H1 (cell line): ENCODE results near the gene DYNC2H1. TPM values are rescaled to one million over a fixed set of nuclear protein-coding genes. Genes with fewer than 3 reads are reported as not detected.

Source experiments
- CTCF ChIA-PET: fragments of 300-600 bp; sonication (Branson Sonifier 250); formaldehyde crosslinking; loops from one replicate; lab custom pipeline; 2021; ENCODE audit not compliant: partially characterized antibody; lab: Charles Lee
- POLR2A ChIA-PET: fragments of 300-600 bp; sonication (Branson Sonifier 250); formaldehyde crosslinking; loops from one replicate; lab custom pipeline; 2021; ENCODE audit warnings: inconsistent platforms; ENCODE audit not compliant: partially characterized antibody; lab: Charles Lee
- DNase-seq, 2 experiments: peaks; one replicate each; pipeline versions ENCODE4 v3.0.0 to v3.0.0-alpha.2; 2010 to 2022; ENCODE audit warnings: low spot score in 2 of 2, low read depth in 1 of 2, mixed read lengths in 1 of 2
- FAIRE-seq: peaks from 2 replicates; lab custom pipeline; 2011; peaks lifted over from hg19 to GRCh38; lab: Jason Lieb, UNC
- H2AFZ ChIP-seq: 2 replicates; pipeline ENCODE4 v1.8.1; 2012; ENCODE audit warnings: low read length, inconsistent platforms
- H2AK5ac ChIP-seq: 2 replicates; pipeline ENCODE4 v1.6.1; 2013; ENCODE audit warnings: low read depth, low read length
- H2BK120ac ChIP-seq: replicated peaks from 2 replicates; pipeline ENCODE3; 2013; ENCODE audit warnings: low read depth, low read length, inconsistent platforms
- H2BK12ac ChIP-seq: 2 replicates; pipeline ENCODE4 v1.6.1; 2013; ENCODE audit warnings: low read depth, low read length
- H2BK15ac ChIP-seq: 2 replicates; pipeline ENCODE4 v1.6.1; 2013; ENCODE audit warnings: low read length
- H2BK20ac ChIP-seq: 2 replicates; pipeline ENCODE4 v1.6.1; 2013; ENCODE audit warnings: low read length
- H2BK5ac ChIP-seq: 2 replicates; pipeline ENCODE4 v1.6.1; 2013; ENCODE audit warnings: low read depth, low read length
- H3K14ac ChIP-seq: 2 replicates; pipeline ENCODE4 v1.6.1; 2013; ENCODE audit warnings: inconsistent platforms; ENCODE audit not compliant: insufficient read length
- H3K18ac ChIP-seq: 2 replicates; pipeline ENCODE4 v1.6.1; 2013; ENCODE audit warnings: low read length; ENCODE audit errors: extremely low read depth
- H3K23ac ChIP-seq: 2 replicates; pipeline ENCODE4 v1.6.1; 2013; ENCODE audit warnings: inconsistent platforms; ENCODE audit not compliant: insufficient read length
- H3K23me2 ChIP-seq: 2 replicates; pipeline ENCODE4 v1.6.1; 2013; ENCODE audit warnings: low read depth, low read length
- H3K27ac ChIP-seq: 2 replicates; pipeline ENCODE4 v1.6.1; 2011; ENCODE audit warnings: low read depth, low read length, inconsistent platforms
- H3K27me3 ChIP-seq, 4 experiments: replicated peaks in 1 of 4; 1 replicate in 1 of 4; 2 replicates in 3 of 4; pipeline versions ENCODE4 v1.6.1 to v1.8.1; 2011 to 2013; ENCODE audit warnings: low read length in 3 of 4, mild to moderate bottlenecking in 3 of 4, inconsistent platforms in 2 of 4, mixed read lengths in 2 of 4, moderate library complexity in 1 of 4; ENCODE audit not compliant: control insufficient read depth in 3 of 4, insufficient read depth in 3 of 4; ENCODE audit errors: extremely low read depth in 1 of 4
- H3K36me3 ChIP-seq, 4 experiments: 2 replicates each; pipeline versions ENCODE4 v1.6.1 to v1.8.1; 2011 to 2013; ENCODE audit warnings: mild to moderate bottlenecking in 4 of 4, low read length in 3 of 4, moderate library complexity in 2 of 4, control low read depth in 1 of 4, inconsistent platforms in 1 of 4; ENCODE audit not compliant: insufficient read depth in 4 of 4, control insufficient read depth in 2 of 4
- H3K4ac ChIP-seq: replicated peaks from 2 replicates; pipeline ENCODE3; 2013; ENCODE audit warnings: low read length, low read depth, mixed read lengths, inconsistent platforms; ENCODE audit not compliant: insufficient read length
- H3K4me1 ChIP-seq, 4 experiments: replicated peaks in 1 of 4; 1 replicate in 1 of 4; 2 replicates in 3 of 4; pipeline versions ENCODE4 v1.6.1 to v1.8.1; 2011 to 2013; ENCODE audit warnings: low read length in 3 of 4, inconsistent platforms in 2 of 4, mixed read lengths in 1 of 4; ENCODE audit not compliant: insufficient read depth in 4 of 4, control insufficient read depth in 3 of 4
- H3K4me2 ChIP-seq, 2 experiments: 2 replicates each; pipeline versions ENCODE4 v1.6.1 to v1.8.1; 2011 to 2013; ENCODE audit warnings: low read depth in 2 of 2, low read length in 2 of 2, control low read depth in 1 of 2, inconsistent platforms in 1 of 2, mild to moderate bottlenecking in 1 of 2; ENCODE audit not compliant: insufficient read depth in 1 of 2
- H3K4me3 ChIP-seq, 4 experiments: fragments of 200-600, 300-600 bp in 1 of 4; sonication (generic), shearing (Covaris generic), sonication (Bioruptor Twin) in 1 of 4; 2 replicates each; pipeline versions ENCODE4 v1.5.1 to v1.8.1; 2011 to 2016; ENCODE audit warnings: low read length in 4 of 4, low read depth in 3 of 4, control low read depth in 2 of 4, inconsistent platforms in 2 of 4, mild to moderate bottlenecking in 2 of 4, mixed read lengths in 1 of 4, moderate library complexity in 1 of 4; ENCODE audit not compliant: insufficient read depth in 2 of 4; ENCODE audit errors: extremely low read depth in 1 of 4
- H3K56ac ChIP-seq: replicated peaks from 2 replicates; pipeline ENCODE3; 2013; ENCODE audit warnings: low read depth, mild to moderate bottlenecking, mixed read lengths, low read length, inconsistent platforms; ENCODE audit not compliant: insufficient read length
- H3K79me1 ChIP-seq: 2 replicates; pipeline ENCODE4 v1.6.1; 2013; ENCODE audit warnings: low read depth, low read length, control low read depth
- H3K79me2 ChIP-seq, 2 experiments: 2 replicates each; pipeline versions ENCODE4 v1.6.1 to v1.8.1; 2012 to 2013; ENCODE audit warnings: low read length in 2 of 2, mild to moderate bottlenecking in 2 of 2, inconsistent platforms in 1 of 2; ENCODE audit not compliant: insufficient read depth in 2 of 2, control insufficient read depth in 1 of 2
- H3K9ac ChIP-seq, 4 experiments: replicated peaks in 1 of 4; 1 replicate in 1 of 4; 2 replicates in 3 of 4; pipeline versions ENCODE4 v1.6.1 to v1.8.1; 2011 to 2013; ENCODE audit warnings: low read depth in 3 of 4, low read length in 3 of 4, control low read depth in 2 of 4, mild to moderate bottlenecking in 2 of 4, moderate library complexity in 2 of 4, inconsistent platforms in 1 of 4; ENCODE audit errors: extremely low read depth in 1 of 4
- H3K9me3 ChIP-seq, 2 experiments: 2 replicates each; pipeline versions ENCODE4 v1.6.1 to v1.8.1; 2012 to 2013; ENCODE audit warnings: mild to moderate bottlenecking in 2 of 2, moderate library complexity in 2 of 2, control low read depth in 1 of 2, inconsistent platforms in 1 of 2, low read depth in 1 of 2, low read length in 1 of 2, mixed read lengths in 1 of 2; ENCODE audit not compliant: insufficient read depth in 2 of 2
- H4K20me1 ChIP-seq, 2 experiments: replicated peaks in 1 of 2; 2 replicates each; pipeline versions ENCODE3 to v1.8.1; 2011 to 2013; ENCODE audit warnings: inconsistent platforms in 2 of 2, low read length in 2 of 2, mild to moderate bottlenecking in 1 of 2; ENCODE audit not compliant: insufficient read depth in 2 of 2, control insufficient read depth in 1 of 2
- H4K5ac ChIP-seq: 2 replicates; pipeline ENCODE4 v1.6.1; 2013; ENCODE audit warnings: low read length, low read depth, mixed read lengths, inconsistent platforms; ENCODE audit not compliant: insufficient read length
- H4K8ac ChIP-seq: 2 replicates; pipeline ENCODE4 v1.8.0; 2013; ENCODE audit warnings: mild to moderate bottlenecking, moderate library complexity, low read length, inconsistent platforms; ENCODE audit not compliant: insufficient read depth; ENCODE audit errors: extremely low read depth
- H4K91ac ChIP-seq: replicated peaks from 2 replicates; pipeline ENCODE3; 2013; ENCODE audit warnings: low read length, mixed read lengths, inconsistent platforms; ENCODE audit not compliant: insufficient read length
- GABPA ChIP-seq: IDR thresholded peaks from 2 replicates; pipeline ENCODE4 v1.6.1; 2011; ENCODE audit warnings: mild to moderate bottlenecking, low read length, moderate library complexity, borderline replicate concordance; ENCODE audit not compliant: insufficient read depth
- MAFK ChIP-seq: IDR thresholded peaks from 2 replicates; pipeline ENCODE4 v1.6.1; 2012; ENCODE audit warnings: low read depth, mild to moderate bottlenecking, improper control_type of control experiment, low read length
- RFX5 ChIP-seq: IDR thresholded peaks from 2 replicates; pipeline ENCODE4 v1.6.1; 2011; ENCODE audit warnings: low read depth, low read length, improper control_type of control experiment, borderline replicate concordance
- RXRA ChIP-seq: IDR thresholded peaks from 2 replicates; pipeline ENCODE4 v1.6.1; 2011; ENCODE audit warnings: low read depth, mild to moderate bottlenecking, low read length, moderate library complexity; ENCODE audit not compliant: insufficient read depth
- WGBS, 2 experiments: shearing (Covaris generic) in 1 of 2; methylation state at CpG; one replicate each; pipeline versions ENCODE4 v1.1.6 to v1.1.7; 2013 to 2015; ENCODE audit warnings: low lambda C conversion rate in 2 of 2, mixed read lengths in 2 of 2, inconsistent platforms in 1 of 2, low coverage in 1 of 2, missing lambda C conversion rate in 1 of 2; ENCODE audit not compliant: insufficient replicate concordance in 2 of 2, insufficient coverage in 1 of 2, insufficient read length in 1 of 2; ENCODE audit errors: extremely low coverage in 1 of 2, missing lambda C conversion rate in 1 of 2; 5-methylcytosine and 5-hydroxymethylcytosine counted together
- polyA plus RNA-seq, 7 experiments: library from polyadenylated mRNA; depleted of rRNA in 3 of 7; stranded (reverse) in 5 of 7; unstranded in 2 of 7; fragments of >200 nt in 5 of 7; fragments of 200-250 nt in 2 of 7; gene quantifications; 1 replicate in 5 of 7; 2 replicates in 1 of 7; 4 replicates in 1 of 7; pipeline versions ENCODE4 v1.2.1 to v1.2.3, GENCODE V29; 2011 to 2013; ENCODE audit warnings: missing spikeins in 2 of 7, mixed read lengths in 2 of 7
- total RNA-seq: library from RNA; stranded (reverse); fragmentation: NEBNext Ultra II Directional; extraction: Animal tissue kit (Norgen Biotek cat#: 25700); gene quantifications from 2 replicates; pipeline ENCODE4 v1.2.1, GENCODE V29; 2021

Gene DYNC2H1
- total and polyA plus RNA-seq, 2 of the 8 experiments (the other 6 are each of a cell fraction or from before 2014, with no cell fraction given), result 6.2 to 12.0 TPM

DNA sequence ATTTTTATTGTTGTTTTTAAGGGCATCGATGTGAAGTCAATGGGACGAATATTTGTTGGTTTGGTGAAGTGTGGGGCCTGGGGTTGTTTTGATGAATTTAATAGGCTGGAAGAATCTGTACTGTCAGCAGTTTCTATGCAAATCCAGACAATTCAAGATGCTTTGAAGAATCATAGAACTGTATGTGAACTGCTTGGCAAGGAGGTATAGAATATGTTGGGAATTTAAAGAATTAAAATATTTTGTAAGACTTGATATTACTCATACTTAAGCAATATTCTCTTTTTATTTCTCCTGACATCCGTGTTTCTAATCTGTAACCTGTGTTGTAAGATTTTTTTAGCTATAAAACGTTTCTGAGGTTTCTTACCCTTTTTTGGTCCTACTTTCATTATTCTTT lies 61.6 kb downstream of the DYNC2H1 start:
- H3K18ac ChIP-seq, result no peak overlapping the region
- no peak overlapping the region for H4K91ac ChIP-seq
- H3K56ac ChIP-seq, result no peak overlapping the region
- no peak overlapping the region for H2AK5ac ChIP-seq
- no peak overlapping the region for H3K27ac ChIP-seq
- H3K23me2 ChIP-seq, result no peaks in the 10 kb centered on the region
- H3K23ac ChIP-seq, result no peak overlapping the region
- H2BK15ac ChIP-seq, result no peak overlapping the region
- FAIRE-seq, result no peak
- no peak for DNase-seq
- H3K4me1 ChIP-seq, result no peaks in the 10 kb centered on the region
- H2AFZ ChIP-seq, result no peak overlapping the region
- H3K14ac ChIP-seq, result no peak overlapping the region
- ChIA-PET CTCF (no interaction called here), POLR2A (no interaction called here)
- no peak overlapping the region for H4K8ac ChIP-seq
- TF ChIP-seq MAFK (peak; percentile 54; the same call in 1 of the 2 replicates), GABPA (no peak), RFX5 (peak; percentile 34; the same call in 1 of the 2 replicates), RXRA (no peak)
- no peak overlapping the region for H3K9ac ChIP-seq
- H2BK12ac ChIP-seq, result no peak overlapping the region
- H3K4ac ChIP-seq, result no peak overlapping the region
- no peaks in the 10 kb centered on the region for H3K79me2 ChIP-seq
- no peak overlapping the region for H2BK5ac ChIP-seq
- no peak overlapping the region for H4K5ac ChIP-seq
- no peak overlapping the region for H3K4me2 ChIP-seq
- 96 to 100% methylated on average over 2 to 4 of the region's 4 CpGs for WGBS, 2 experiments
- H3K27me3 ChIP-seq, result no peaks in the 10 kb centered on the region
- no peaks in the 10 kb centered on the region for H4K20me1 ChIP-seq
- no peak overlapping the region for H2BK20ac ChIP-seq
- peaks cover 0 to 4% (median 1%) of the 10 kb centered on the region in 4 experiments; a peak in 2 of 8 replicates for H3K36me3 ChIP-seq
- H3K9me3 ChIP-seq, result no peaks in the 10 kb centered on the region
- no peak overlapping the region for H3K4me3 ChIP-seq
- no peaks in the 10 kb centered on the region for H3K79me1 ChIP-seq
- H2BK120ac ChIP-seq, result no peak overlapping the region
